KMS-11 (cell line): Measurements from ENCODE around the gene GNAZ.

Experiments
- H2AFZ ChIP-seq: fragments of 200-600 bp; sonication (generic); 2 replicates; pipeline ENCODE4 v1.6.1; 2016; ENCODE audit warnings: antibody characterized with exemption, mixed run types, low read depth
- H3K27ac ChIP-seq: fragments of 200-600 bp; sonication (generic); 2 replicates; pipeline ENCODE4 v1.6.1; 2016; ENCODE audit warnings: mild to moderate bottlenecking, mixed run types
- H3K27me3 ChIP-seq: fragments of 200-600 bp; sonication (generic); 2 replicates; pipeline ENCODE4 v1.6.1; 2017; ENCODE audit warnings: mild to moderate bottlenecking, low read depth, mixed run types, moderate library complexity; ENCODE audit not compliant: insufficient read depth
- H3K36me3 ChIP-seq: fragments of 200-600 bp; sonication (generic); 2 replicates; pipeline ENCODE4 v1.6.1; 2017; ENCODE audit warnings: mild to moderate bottlenecking, mixed run types; ENCODE audit not compliant: insufficient read depth
- H3K4me1 ChIP-seq: fragments of 200-600 bp; sonication (generic); 2 replicates; pipeline ENCODE4 v1.6.1; 2016; ENCODE audit warnings: mild to moderate bottlenecking, low read depth, mixed run types; ENCODE audit not compliant: poor library complexity, severe bottlenecking
- H3K4me2 ChIP-seq: fragments of 200-600 bp; sonication (generic); 2 replicates; pipeline ENCODE4 v1.7.0; 2016; ENCODE audit warnings: mild to moderate bottlenecking, mixed run types
- H3K4me3 ChIP-seq: fragments of 200-600 bp; sonication (generic); IDR thresholded peaks from 2 replicates; pipeline ENCODE4 v1.6.1; 2017; ENCODE audit warnings: low read depth, low read length, mixed read lengths; ENCODE audit not compliant: insufficient read depth
- H3K79me2 ChIP-seq: fragments of 200-600 bp; sonication (generic); 2 replicates; pipeline ENCODE4 v1.6.1; 2016; ENCODE audit warnings: low read depth, mixed run types; ENCODE audit not compliant: insufficient read depth
- H3K9ac ChIP-seq: fragments of 200-600 bp; sonication (generic); 2 replicates; pipeline ENCODE4 v1.6.1; 2016; ENCODE audit warnings: mild to moderate bottlenecking, mixed run types
- H4K20me1 ChIP-seq: fragments of 200-600 bp; sonication (generic); 2 replicates; pipeline ENCODE4 v1.6.1; 2016; ENCODE audit warnings: mild to moderate bottlenecking, mixed run types; ENCODE audit not compliant: insufficient read depth
- TF ChIP-seq, protein P1 (sequence below): fragments of 200-600 bp; sonication (generic); conservative IDR thresholded peaks from 2 replicates; pipeline ENCODE4 v1.6.1; 2017; ENCODE audit warnings: low read depth, mild to moderate bottlenecking, antibody characterized with exemption, low read length, moderate library complexity, mixed read lengths

The GNAZ gene

DNA sequence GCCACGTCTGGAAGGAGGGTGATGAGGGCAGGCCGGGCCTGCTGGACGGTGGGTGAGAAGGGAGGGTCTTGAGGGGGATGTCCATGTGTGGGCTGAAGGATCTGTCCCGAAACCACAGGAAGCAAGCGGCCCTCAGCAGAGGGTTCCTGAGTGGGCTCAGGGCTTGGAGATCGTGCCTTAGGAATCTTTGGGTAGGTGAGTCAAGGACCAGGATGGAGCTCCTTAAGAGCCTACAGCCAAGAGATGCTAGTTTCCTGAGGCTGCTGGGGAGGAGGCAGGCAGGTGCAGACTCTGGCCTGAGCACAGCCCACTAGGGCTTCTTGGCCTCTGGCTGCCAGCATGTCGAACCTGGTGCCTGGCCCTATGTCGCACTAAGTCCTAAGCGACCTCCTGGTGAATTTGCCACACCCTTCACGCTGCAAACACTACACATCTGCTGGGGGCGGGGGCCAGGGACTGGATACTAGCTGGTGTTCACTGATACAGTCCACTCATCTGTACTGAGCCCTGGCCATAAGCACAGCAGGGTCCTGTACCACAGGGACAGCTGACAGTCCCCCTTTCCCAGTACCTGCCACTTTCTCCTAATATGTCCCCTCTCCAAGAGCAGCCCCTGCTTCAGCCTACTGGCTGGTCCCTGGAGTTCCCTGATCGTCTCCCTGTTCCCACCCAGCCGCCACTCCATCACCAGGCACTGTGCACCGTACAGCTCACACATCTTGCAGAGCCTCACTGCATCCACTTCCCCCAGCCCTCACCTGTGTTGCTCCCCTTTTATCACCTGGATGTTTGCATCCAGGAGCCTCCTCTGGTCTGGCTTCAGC, 19.5 kb downstream of the GNAZ start:
- Histone ChIP-seq H3K9ac (no peak overlapping the region), H4K20me1 (no peaks in the 10 kb centered on the region), H3K4me2 (no peak overlapping the region), H3K36me3 (no peaks in the 10 kb centered on the region), H3K4me1 (no peaks in the 10 kb centered on the region), H3K27me3 (no peaks in the 10 kb centered on the region), H3K27ac (no peak overlapping the region), H2AFZ (no peak overlapping the region), H3K79me2 (no peaks in the 10 kb centered on the region), H3K4me3 (no peak overlapping the region)
- TF ChIP-seq, protein P1, sequence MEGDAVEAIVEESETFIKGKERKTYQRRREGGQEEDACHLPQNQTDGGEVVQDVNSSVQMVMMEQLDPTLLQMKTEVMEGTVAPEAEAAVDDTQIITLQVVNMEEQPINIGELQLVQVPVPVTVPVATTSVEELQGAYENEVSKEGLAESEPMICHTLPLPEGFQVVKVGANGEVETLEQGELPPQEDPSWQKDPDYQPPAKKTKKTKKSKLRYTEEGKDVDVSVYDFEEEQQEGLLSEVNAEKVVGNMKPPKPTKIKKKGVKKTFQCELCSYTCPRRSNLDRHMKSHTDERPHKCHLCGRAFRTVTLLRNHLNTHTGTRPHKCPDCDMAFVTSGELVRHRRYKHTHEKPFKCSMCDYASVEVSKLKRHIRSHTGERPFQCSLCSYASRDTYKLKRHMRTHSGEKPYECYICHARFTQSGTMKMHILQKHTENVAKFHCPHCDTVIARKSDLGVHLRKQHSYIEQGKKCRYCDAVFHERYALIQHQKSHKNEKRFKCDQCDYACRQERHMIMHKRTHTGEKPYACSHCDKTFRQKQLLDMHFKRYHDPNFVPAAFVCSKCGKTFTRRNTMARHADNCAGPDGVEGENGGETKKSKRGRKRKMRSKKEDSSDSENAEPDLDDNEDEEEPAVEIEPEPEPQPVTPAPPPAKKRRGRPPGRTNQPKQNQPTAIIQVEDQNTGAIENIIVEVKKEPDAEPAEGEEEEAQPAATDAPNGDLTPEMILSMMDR, result no peak

DNA sequence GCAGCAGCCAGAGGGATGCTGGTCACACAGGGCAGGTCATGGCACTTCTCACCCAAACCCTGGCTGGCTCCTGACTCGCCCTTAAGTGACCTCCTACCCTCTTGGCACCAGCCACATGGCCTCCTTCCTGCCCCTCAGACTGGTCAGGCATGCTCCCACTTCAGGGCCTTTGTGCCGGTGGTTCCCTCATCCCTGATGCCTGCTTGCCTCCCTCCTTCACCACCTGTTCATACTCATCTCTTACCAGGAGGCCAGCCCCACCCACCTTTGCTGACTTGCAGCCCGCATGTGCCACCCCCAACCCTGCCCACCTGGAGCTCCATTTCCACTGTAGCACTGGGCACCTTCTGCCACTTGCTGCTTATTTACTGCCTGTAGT, 20.1 kb downstream of the GNAZ start:
- Histone ChIP-seq H3K79me2 (no peaks in the 10 kb centered on the region), H3K27me3 (no peaks in the 10 kb centered on the region), H3K4me1 (no peaks in the 10 kb centered on the region), H4K20me1 (no peaks in the 10 kb centered on the region), H3K36me3 (no peaks in the 10 kb centered on the region), H3K9ac (no peak overlapping the region), H2AFZ (no peak overlapping the region), H3K4me3 (no peak overlapping the region), H3K4me2 (no peak overlapping the region), H3K27ac (no peak overlapping the region)
- TF ChIP-seq, protein P1, result no peak

DNA sequence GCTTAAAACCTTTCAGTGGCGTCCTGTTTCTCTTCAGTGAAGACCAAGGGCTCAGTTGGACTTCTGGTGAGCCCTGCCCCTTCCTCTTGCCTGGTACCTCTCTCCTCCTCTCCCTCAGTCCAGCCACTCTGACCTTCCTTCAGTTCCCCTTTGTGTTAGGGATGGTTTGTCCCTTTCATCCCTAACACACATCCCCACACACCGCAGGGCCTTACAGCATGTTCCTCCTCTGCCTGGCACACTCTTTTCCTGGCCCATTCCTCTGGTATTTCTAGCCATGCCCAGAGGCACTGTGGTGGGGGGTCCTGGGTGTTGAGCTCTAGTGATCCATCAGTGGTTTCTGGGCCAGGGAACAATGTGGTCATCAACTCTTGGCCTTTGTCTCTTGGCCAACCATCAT, 21.4 kb downstream of the GNAZ start:
- Histone ChIP-seq H2AFZ (no peak overlapping the region), H3K9ac (no peak overlapping the region), H3K79me2 (no peaks in the 10 kb centered on the region), H3K27me3 (no peaks in the 10 kb centered on the region), H3K4me2 (no peak overlapping the region), H3K4me3 (no peak overlapping the region), H3K4me1 (no peaks in the 10 kb centered on the region), H3K36me3 (no peaks in the 10 kb centered on the region), H3K27ac (no peak overlapping the region), H4K20me1 (no peaks in the 10 kb centered on the region)
- TF ChIP-seq, protein P1, result no peak

DNA sequence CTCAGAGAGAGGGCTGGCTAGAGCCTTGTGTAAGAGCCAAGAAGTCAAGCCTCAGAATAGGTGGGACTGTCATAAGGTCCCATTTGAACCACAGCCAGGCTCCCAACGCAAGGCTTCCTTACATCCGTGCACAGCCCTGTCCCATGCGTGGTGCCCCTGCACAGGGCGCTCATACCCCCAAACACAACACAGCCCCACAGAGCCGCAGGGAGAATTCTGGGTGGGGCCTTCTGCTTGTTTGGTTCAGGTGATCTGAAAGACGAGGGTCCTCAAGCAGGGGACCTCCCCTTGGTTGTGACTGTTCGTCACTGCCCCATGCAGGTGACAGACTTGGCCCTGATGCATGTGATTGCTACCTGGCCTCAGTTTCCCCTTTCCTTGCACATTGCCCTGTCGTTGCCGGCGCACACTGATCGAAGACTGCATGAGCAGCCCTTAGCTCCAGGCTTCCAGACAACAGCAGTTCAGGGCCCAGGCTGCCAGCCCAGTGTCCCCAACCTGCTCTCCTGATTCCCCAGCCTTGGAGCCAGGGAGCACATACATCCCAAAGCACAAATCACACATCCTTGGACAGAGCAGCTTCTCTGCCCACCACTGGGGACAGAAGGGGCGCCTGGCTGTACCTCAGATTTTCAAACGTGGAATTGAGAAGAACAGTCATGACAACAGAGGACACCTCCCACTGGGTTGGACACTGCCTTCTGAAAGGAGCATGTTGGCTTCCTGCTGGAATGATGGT, 22.1 kb downstream of the GNAZ start:
- no peak overlapping the region for H3K9ac ChIP-seq
- no peaks in the 10 kb centered on the region for H3K4me1 ChIP-seq
- no peak overlapping the region for H2AFZ ChIP-seq
- H3K27me3 ChIP-seq, result no peaks in the 10 kb centered on the region
- TF ChIP-seq, protein P1, result no peak
- no peak overlapping the region for H3K27ac ChIP-seq
- H3K4me3 ChIP-seq, result no peak overlapping the region
- H4K20me1 ChIP-seq, result no peaks in the 10 kb centered on the region
- H3K79me2 ChIP-seq, result no peaks in the 10 kb centered on the region
- H3K36me3 ChIP-seq, result no peaks in the 10 kb centered on the region
- no peak overlapping the region for H3K4me2 ChIP-seq
